ENCODE measurements around the gene NCAPH2.
"Not testable (repeated sequence)": the region's sequence is repeated elsewhere in the genome, so short reads cannot be mapped to it uniquely, and the experiment has no call there.

Gene NCAPH2

DNA sequence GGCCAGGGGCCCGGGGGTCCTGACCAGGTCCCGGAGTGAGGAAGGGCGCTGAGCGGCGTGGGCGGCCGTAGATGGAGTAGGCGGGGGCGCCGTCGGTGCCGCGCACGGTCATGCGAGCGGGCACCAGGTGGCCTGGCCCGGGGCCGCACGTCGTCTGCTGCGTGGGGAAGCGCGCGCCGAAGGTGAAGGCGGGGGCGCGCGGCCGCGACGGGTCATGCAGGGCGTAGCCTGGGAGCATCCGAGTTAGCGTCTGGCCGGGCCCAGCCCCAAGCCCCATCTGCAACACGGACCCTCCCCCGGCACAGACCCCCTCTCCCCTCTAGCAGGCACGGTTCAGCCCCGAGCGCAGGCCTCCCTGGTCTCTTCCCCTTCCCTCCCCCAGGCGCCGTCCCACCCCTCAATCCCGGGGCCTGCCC is 23.5 kb downstream of the NCAPH2 start:
- no peak for DNase-seq

- no peak for DNase-seq
These were observed 24.1 kb downstream of the NCAPH2 start for GRCh38 chr22:50531962-50532674.

GRCh38 chr22:50532824-50533796 is 25.1 kb downstream of the NCAPH2 start:
- no peak for DNase-seq

DNA sequence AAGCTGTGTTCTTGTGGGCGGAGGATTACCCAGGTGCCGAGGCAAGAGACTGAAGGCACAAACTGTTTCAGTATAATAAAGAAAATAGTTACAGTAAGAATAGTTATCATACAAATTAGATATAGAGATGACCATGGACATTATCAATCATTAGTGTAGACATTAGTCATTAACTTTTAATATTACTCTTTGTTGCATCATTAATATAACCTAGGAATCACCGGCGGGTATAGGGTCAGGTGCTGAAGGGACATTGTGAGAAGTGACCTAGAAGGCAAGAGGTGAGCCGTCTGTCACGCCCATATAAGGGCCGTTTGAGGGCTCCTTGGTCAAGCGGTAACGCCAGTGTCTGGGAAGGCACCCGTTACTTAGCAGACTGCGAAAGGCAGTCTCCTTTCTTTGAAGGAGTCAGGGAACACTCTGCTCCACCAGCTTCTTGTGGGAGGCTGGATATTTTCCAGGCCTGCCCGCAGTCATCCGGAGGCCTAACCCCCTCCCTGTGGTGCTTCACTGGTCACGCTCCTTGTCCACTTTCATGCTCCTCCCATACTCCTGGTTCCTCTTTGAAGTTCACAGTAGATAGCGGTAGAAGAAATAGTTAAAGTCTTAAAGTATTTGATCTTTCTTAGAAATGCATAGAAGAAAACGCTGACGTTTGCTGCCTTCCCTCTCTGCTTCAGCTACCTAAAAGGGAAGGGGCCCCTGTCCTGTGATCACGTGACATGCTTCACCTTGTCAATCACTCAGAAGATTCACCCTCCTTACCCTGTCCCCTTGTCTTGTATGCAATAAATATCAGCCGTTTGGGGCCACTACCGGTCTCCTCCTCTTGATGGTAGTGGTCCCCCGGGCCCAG is 26.1 kb downstream of the NCAPH2 start:
- DNase-seq = not testable (repeated sequence)

- DNase-seq = no peak
These were observed 27.1 kb downstream of the NCAPH2 start for GRCh38 chr22:50535113-50535512.

DNA sequence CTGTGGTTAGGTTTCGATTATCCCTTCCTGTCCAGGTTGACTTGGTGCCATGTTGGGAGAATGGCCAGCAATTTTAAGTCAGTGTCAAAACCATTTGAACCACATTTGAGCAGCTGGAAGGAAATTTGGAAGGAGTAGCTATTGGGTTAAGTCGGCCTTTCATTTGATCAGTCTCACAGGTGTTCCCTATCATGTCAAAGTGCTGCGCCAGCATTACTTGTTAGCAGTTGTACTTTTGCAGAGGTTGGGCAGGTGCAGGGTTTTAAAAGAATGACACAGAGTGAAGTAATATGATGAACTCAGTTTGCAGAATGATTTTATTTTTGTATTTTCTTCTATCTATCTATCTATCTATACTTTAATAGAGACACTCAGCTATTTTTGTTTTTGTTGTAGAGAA is 28.2 kb downstream of the NCAPH2 start:
- DNase-seq = no peak

GRCh38 chr22:50537765-50538164 is 29.7 kb downstream of the NCAPH2 start:
- no peak for DNase-seq

DNA sequence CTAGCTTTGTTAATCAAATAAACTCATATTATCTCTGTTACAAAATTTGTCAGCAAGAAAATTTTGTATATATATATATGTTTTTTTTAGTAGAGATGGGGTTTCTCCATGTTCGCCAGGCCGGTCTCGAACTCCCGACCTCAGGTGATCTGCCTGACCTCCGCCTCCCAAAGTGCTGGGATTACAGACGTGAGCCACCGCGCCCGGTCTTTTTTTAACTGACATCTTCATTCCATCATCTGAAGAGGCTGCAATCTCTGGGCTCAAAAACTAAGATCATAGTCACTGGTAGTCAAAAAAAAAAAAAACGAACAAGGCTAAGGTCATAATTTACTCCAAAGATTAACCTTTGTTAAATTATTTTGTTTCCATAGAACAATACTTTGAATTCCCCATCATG is 32.4 kb downstream of the NCAPH2 start:
- no peak for DNase-seq

GRCh38 chr22:50541667-50542026 is 33.6 kb downstream of the NCAPH2 start:
- not testable (repeated sequence) for DNase-seq

- DNase-seq = no peak
These were observed 34.4 kb downstream of the NCAPH2 start for GRCh38 chr22:50542416-50542927.

DNA sequence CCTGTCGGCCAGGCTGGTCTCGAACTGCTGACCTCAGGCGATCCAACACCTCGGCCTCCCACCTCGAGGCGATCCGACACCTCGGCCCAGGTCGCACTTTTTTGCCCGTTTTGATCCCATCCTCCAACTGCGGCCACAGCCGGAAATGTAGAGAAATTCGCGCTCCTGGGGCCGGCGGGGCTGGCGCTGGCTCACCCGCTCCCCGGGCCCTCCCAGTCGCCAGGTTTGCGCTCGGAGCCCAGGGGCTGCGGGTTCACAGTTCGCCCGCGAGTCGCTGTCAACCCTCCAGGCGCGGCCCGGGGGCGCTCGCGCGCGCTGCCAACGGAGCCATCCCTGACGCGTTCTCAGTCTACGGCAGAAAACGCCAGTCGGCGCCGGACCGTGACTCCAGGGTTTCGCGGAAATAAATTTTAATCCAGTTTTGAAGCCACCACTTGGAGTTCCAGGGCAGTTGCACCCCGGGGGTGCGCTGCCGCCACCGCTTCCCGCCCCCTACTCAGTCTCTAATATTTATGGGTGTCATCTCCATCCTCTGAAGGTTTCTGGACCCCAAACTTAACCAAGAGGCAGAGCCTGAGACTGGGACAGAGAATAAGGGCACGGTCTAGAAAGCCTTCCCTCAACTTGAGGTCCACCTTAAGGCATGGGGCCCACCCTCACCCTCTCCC is 36.2 kb downstream of the NCAPH2 start:
- DNase-seq = no peak

- DNase-seq = no peak
These were observed 36.8 kb downstream of the NCAPH2 start for GRCh38 chr22:50544746-50545253.

DNA sequence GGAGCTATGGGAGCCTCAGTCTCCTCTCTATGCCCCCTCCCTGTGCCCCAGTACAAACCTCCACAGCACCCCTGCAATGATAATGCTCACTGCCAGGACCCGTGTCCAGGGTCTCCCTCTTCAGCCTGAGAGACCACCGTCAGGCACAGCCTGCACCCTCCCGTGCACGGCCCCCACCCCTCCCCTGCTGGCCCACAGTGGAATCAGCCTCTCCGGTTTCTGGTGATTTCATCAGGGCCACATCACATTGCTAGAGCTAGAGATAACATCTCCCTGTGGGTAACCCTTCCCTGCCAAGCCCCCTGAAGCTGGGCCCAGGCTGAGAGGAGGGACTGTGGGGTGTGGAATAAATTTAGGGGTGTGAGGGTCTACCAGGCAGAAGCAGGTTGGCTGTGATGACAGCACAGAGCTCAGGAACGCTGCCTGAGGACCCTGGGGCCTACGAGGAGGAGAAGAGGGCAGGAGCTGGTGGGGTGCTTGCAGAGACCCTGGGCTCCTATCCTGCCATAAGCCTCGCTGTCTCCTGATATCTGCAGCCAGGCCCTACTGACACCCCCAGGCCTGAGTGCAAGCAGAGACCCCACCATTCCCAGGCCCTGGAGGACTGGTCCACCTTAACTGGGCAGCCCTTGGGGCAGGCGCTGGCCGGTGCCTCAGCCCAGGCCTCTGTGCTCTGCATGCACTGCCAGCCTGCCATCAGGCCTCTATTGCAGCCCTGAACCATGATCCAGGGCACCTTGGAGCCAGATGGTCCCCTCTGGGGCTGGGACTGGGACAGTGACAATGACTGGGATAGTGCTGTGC is 37.7 kb downstream of the NCAPH2 start, which contains the start of gene KLHDC7B:
TSS of gene KLHDC7B (plus strand) at position 378 of the 804 bp plus-strand sequence. CDS start at position 723, 345 bp downstream.
- no peak for DNase-seq

DNA sequence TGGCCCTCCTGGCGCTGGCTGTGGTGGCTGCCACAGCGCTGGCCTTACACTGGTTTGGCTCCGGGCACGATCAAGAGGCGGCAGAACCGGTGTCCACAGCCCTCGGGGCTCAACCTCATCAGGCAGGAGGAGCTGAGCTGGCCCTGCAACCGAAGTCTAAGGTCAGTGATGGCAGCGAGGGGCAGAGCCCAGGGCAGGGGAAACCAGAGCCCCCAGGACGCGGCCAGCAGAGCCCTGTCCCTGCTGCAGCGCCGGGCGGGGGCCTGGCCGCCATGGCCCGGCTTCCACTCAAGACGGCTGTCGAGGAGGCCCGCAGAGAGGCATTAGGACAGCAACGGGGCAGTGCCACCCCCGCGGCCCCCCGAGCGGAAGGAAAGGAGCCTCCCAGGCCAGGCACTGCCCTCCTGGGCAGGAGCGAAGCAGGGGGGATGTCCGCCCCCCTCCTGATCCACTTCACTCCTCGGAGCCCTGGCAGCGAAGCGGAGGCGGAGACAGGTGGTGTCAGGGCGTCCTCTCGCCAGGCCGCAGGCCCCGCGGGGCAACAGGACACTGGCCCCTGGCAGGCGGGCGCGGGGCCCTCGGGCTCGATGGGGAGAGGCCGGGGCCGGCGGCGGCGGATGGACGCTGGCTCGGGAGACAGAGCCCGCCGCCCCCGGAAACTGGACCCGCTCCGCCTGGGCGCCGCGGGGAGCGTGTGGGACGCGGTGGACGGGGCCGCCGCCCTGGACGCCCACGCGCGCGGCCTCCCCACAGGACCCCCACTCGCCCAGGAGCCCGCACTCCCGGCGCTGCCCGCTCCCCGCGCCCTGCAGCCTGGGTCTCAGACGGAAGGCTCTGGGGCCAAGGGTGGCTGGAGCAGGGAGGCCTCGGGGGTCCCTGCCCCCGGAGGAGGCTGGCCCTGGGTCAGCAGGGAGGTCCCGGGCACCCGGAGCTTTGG is 38.6 kb downstream of the NCAPH2 start:
- no peak for DNase-seq

GRCh38 chr22:50547263-50547985 is 39.4 kb downstream of the NCAPH2 start:
- no peak for DNase-seq

GRCh38 chr22:50548040-50548920 is 40.3 kb downstream of the NCAPH2 start:
- no peak for DNase-seq

GRCh38 chr22:50548921-50549790 is 41.1 kb downstream of the NCAPH2 start:
- no peak for DNase-seq
